LNCAP (cell line): ENCODE results near the gene IFRD1.

ENCODE experiments used
- TF ChIP-seq, protein P1 (sequence below): fragments of 450-650 bp; IDR thresholded peaks from 2 replicates; pipeline ENCODE4 v1.5.1; 2017; ENCODE audit warnings: mild to moderate bottlenecking

Gene IFRD1

DNA sequence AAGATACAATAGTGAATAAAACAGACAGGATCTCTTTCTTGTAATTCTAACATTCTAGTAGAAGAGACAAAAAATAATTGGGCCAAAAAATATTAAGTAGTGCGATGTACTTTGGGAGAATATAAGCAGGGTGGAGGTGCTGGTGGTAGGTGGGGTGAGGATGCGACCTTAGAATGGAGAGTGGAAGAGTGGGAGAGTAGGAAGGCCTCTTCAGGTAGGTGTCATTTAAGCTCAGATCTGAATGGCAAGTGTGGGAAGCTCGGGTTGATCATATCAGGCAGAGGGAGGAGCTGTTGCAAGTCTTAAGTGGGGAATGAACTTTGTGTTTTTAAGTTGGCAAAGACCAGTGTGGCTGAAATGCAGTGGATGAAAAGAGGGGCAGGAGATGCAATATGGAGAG, 3.8 kb upstream of the IFRD1 start:
- TF ChIP-seq, protein P1, sequence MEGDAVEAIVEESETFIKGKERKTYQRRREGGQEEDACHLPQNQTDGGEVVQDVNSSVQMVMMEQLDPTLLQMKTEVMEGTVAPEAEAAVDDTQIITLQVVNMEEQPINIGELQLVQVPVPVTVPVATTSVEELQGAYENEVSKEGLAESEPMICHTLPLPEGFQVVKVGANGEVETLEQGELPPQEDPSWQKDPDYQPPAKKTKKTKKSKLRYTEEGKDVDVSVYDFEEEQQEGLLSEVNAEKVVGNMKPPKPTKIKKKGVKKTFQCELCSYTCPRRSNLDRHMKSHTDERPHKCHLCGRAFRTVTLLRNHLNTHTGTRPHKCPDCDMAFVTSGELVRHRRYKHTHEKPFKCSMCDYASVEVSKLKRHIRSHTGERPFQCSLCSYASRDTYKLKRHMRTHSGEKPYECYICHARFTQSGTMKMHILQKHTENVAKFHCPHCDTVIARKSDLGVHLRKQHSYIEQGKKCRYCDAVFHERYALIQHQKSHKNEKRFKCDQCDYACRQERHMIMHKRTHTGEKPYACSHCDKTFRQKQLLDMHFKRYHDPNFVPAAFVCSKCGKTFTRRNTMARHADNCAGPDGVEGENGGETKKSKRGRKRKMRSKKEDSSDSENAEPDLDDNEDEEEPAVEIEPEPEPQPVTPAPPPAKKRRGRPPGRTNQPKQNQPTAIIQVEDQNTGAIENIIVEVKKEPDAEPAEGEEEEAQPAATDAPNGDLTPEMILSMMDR = no peak

DNA sequence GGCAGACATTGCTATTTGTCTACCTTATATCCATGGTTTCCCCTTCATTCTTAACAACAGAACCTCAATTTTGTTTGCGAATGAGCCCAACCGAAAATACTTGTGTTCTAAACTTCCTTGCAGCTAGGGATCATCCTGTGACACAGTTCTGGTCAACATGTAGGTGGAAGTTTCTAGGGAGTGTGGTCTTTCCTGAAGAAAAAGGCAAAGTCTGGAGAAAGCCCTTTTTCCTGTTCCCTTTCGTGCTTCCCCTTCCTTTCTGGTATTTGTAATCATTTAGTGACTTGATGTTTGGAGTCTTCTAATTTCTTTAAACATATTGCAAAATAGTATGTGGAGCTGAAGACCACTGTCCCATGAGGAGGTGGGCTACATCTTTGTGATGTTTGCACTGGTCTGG, 2.9 kb upstream of the IFRD1 start:
- TF ChIP-seq, protein P1 = no peak

DNA sequence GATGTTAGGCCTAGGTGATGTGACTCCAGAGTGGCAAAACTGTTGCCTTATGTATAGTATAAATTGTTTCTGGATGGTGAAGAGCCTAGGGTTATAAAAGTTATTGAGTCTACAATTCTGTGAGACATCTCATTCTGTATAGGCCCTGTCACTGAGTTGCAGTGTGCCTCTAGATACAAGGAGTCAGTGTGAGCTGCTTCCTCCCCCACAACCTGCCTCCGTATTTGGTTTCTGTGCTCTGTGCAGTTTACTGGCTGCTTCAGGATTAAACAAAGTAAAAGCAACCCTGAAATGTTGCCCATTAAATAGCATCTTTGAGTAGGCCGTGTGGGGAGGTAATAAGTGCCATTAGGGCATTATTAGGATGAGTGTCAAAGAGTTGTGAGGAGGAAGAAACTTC, 1.9 kb upstream of the IFRD1 start:
- TF ChIP-seq, protein P1 = no peak

DNA sequence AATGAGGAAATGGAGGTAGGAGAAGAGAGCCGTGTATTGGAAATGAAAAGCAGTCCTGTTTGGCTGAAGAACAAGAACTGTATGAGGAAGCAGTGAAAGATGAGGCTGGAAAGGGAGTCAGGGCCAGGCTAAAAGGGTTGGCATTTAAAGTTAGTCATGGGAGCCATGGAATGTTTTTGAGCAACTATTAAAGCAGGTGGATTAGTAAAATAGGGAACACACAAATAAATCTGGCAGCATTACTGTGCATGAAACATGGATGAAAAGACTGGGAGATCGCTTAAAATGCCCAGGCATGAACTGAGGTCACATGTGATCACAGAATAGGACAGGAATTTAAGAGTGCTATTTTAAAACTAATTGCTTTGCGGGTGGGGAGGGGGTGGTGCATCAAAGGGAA, 1.4 kb upstream of the IFRD1 start:
- TF ChIP-seq, protein P1 = no peak

DNA sequence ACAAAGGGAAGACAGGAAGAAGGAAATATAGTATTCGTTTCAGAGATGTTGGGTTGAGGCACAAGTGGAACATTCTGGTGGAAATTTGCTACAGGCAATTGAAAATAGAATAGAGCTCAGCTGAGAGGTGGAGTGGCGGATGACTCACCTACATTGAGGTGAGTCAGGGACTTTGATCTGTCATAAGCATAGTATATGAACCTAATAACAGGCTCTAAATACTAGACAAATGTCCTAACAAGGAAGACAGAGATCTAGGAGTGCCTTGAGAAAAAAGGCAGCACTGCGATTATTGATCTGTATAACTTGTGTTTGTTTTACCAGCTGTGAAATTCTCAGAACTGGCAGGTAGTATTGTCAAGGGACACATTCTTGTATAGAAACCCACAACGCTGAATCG, 907 bp upstream of the IFRD1 start:
- TF ChIP-seq, protein P1 = no peak

DNA sequence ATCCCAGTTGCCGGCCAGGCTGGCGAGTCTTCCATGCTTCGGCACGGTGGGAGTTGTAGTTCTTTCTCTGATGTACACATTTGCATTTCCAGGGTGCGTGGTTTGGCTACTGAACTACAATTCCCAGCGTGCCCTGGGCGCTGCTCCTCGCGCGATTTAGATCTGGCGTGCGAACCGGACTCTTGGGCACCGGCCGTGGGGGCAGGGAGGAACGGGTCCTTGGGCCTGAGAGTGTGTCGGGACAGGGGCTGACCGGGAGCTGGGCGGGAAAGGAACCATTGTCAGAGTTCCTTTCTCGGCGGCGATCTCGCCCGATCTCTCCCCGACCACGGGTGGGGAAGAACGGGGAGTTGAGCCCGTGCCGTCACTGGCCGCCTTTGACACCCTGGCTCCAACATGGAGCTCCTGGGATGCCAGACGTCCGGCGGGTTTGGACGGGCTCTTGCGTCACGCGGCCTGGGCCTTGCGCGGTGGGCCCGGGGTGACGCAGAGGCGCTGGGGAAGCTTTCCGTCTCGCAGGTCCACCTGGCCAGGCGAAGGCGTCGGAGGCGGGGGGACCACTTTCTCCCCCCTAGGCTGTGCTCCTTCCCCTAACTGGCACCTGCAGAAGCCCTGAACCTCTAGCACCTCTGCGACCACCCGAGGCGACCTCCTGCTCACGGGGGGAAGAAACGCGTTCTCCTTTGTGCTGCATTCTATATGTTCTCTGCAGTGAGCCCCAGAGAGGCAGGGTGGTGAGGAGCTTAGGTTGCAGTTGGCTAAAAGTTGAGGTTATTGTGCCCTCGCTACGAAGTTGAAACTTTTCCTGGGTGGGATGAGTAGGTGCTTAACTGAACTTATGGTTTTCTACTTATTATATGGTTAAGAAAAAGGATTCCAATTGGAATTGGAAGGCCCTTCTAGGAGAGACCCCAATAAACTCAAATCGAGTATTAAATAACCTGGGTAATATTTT, 824 bp downstream of the IFRD1 start:
- TF ChIP-seq, protein P1 = no peak

DNA sequence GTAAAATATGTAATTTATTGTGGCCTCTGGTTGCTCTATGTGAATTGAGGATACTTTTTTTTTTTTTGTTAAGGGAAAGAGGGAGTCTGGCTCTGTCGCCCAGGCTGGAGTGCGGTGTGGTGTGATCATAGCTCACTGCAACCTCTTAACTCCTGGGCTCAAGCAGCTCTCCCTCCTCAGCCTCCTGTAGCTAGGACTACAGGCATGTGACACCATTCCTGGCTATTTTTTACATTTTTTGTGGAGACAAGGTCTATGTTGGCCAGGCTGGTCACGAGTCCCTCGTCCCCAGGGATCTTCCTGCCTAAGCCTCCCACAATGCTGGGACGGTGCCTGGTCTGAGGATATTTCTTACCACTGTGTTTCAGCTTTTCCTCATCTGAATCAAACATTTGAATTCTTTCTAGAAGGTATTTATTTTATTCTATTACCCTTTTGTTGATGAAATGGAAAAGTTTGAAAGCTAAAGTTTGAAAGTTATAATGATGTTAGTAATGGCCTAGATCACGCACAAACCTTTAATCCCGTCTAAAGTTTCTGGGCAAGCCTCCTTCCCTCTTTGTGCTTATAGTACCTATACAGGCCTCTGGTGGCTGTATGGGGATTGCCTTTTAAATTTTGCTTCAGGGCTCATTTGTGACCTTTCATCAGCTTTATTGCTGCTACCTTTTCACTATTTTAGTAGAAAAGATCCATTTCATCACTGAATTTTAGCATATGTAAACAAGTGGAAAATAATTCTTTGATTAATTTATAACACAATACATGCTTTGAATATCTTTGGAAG, 2.0 kb downstream of the IFRD1 start:
- TF ChIP-seq, protein P1 = peak; percentile 36
